ENCODE results near the gene FREM3. TPM values are rescaled to one million over a fixed set of nuclear protein-coding genes. Genes with fewer than 3 reads are reported as not detected.

Gene FREM3
- total RNA-seq, 4 donors from 2014 or later, result not detected

- WGBS, 2 donors, result 19 to 29% methylated on average over 4 of the region's 4 CpGs
- no peaks in the 10 kb centered on the region for H3K4me1 ChIP-seq
- H3K4me3 ChIP-seq, result no peak overlapping the region
- H3K9me3 ChIP-seq, result no peaks in the 10 kb centered on the region
- no peak overlapping the region for H3K27ac ChIP-seq
- no peak for TF ChIP-seq CTCF (IDR thresholded peaks at IDR 0.05)
- no peak for TF ChIP-seq POLR2A (IDR thresholded peaks at IDR 0.05)
- intact Hi-C loops (cut with DNase I), result no loop called here
- DNase-seq, result no peak
- H3K36me3 ChIP-seq, result no peaks in the 10 kb centered on the region
- H3K27me3 ChIP-seq, result no peaks in the 10 kb centered on the region
Measured at GRCh38 chr4:143667461-143667860, 33.0 kb downstream of the FREM3 start.

- TF ChIP-seq CTCF (IDR thresholded peaks at IDR 0.05), result no peak
- no peak for TF ChIP-seq POLR2A (IDR thresholded peaks at IDR 0.05)
- intact Hi-C loops (cut with DNase I), result no loop called here
- H3K9me3 ChIP-seq, result no peaks in the 10 kb centered on the region
- 86 to 88% methylated on average over 4 of the region's 4 CpGs for WGBS, 2 donors
- H3K27ac ChIP-seq, result no peak overlapping the region
- no peaks in the 10 kb centered on the region for H3K36me3 ChIP-seq
- no peaks in the 10 kb centered on the region for H3K27me3 ChIP-seq
- H3K4me1 ChIP-seq, result no peaks in the 10 kb centered on the region
- no peak for DNase-seq
- no peak overlapping the region for H3K4me3 ChIP-seq
Measured at GRCh38 chr4:143658336-143658735, 42.1 kb downstream of the FREM3 start.

- intact Hi-C loops (cut with DNase I), result no loop called here
- TF ChIP-seq POLR2A (IDR thresholded peaks at IDR 0.05) (no peak), CTCF (IDR thresholded peaks at IDR 0.05) (no peak)
- no peak for DNase-seq
Measured at GRCh38 chr4:143654571-143654970, 45.9 kb downstream of the FREM3 start.

GRCh38 chr4:143653031-143653430 lies 47.4 kb downstream of the FREM3 start:
- Histone ChIP-seq H3K4me3 (no peak overlapping the region), H3K4me1 (no peaks in the 10 kb centered on the region), H3K27ac (no peak overlapping the region), H3K9me3 (no peaks in the 10 kb centered on the region), H3K27me3 (no peaks in the 10 kb centered on the region), H3K36me3 (no peaks in the 10 kb centered on the region)
- WGBS, 2 donors, result 67 to 88% methylated on average over 1 to 3 of the region's 3 CpGs
- DNase-seq, result no peak
- TF ChIP-seq CTCF (IDR thresholded peaks at IDR 0.05) (no peak), POLR2A (IDR thresholded peaks at IDR 0.05) (no peak)
- intact Hi-C loops (cut with DNase I), result no loop called here

More at GRCh38 chr4:143654571-143654970, 45.9 kb downstream of the FREM3 start:
- no peak overlapping the region for H3K4me3 ChIP-seq
- no peaks in the 10 kb centered on the region for H3K4me1 ChIP-seq
- H3K27me3 ChIP-seq, result no peaks in the 10 kb centered on the region
- no peak overlapping the region for H3K27ac ChIP-seq
- 42 to 57% methylated on average over 1 of the region's 1 CpG for WGBS, 2 donors
- no peaks in the 10 kb centered on the region for H3K36me3 ChIP-seq
- no peaks in the 10 kb centered on the region for H3K9me3 ChIP-seq

GRCh38 chr4:143643399-143643798 lies 57.1 kb downstream of the FREM3 start:
- Histone ChIP-seq H3K4me1 (no peaks in the 10 kb centered on the region), H3K9me3 (no peaks in the 10 kb centered on the region), H3K27me3 (no peaks in the 10 kb centered on the region), H3K4me3 (no peak overlapping the region), H3K36me3 (no peaks in the 10 kb centered on the region), H3K27ac (no peak overlapping the region)
- DNase-seq, result no peak
- TF ChIP-seq CTCF (IDR thresholded peaks at IDR 0.05), result no peak
- TF ChIP-seq POLR2A (IDR thresholded peaks at IDR 0.05), result no peak
- intact Hi-C loops (cut with DNase I), result no loop called here
